GM12878 (cell line): ENCODE measurements around the gene BGLAP. TPM values are rescaled to one million over a fixed set of nuclear protein-coding genes. Genes with fewer than 3 reads are reported as not detected.

ENCODE experiments used
- BACH1 ChIP-seq: fragments of 450-650 bp; IDR thresholded peaks from 2 replicates; pipeline ENCODE4 v1.6.1; 2017; ENCODE audit warnings: mild to moderate bottlenecking, borderline replicate concordance
- EGR1 ChIP-seq, 2 experiments: IDR thresholded peaks; 1 replicate in 1 of 2; 2 replicates in 1 of 2; pipeline ENCODE4 v1.6.1; 2011 to 2012; ENCODE audit warnings: low read depth in 2 of 2, low read length in 2 of 2, borderline replicate concordance in 1 of 2, mild to moderate bottlenecking in 1 of 2, moderate library complexity in 1 of 2
- ETV6 ChIP-seq, 2 experiments: fragments of 450-650 bp in 1 of 2; IDR thresholded peaks in 1 of 2; conservative IDR thresholded peaks in 1 of 2; 2 replicates each; pipeline ENCODE4 v1.6.1; 2014; ENCODE audit warnings: antibody characterized with exemption in 1 of 2, borderline replicate concordance in 1 of 2, low read depth in 1 of 2, mild to moderate bottlenecking in 1 of 2, moderate library complexity in 1 of 2
- EZH2 ChIP-seq: IDR thresholded peaks from 2 replicates; pipeline ENCODE4 v1.6.1; 2012; ENCODE audit warnings: low read depth, mild to moderate bottlenecking, control low read depth, inconsistent platforms, low read length, borderline replicate concordance; ENCODE audit not compliant: control insufficient read depth
- FOXM1 ChIP-seq: IDR thresholded peaks from 2 replicates; pipeline ENCODE4 v1.6.1; 2012; ENCODE audit warnings: low read depth, mild to moderate bottlenecking, inconsistent platforms, low read length, moderate library complexity
- IKZF2 ChIP-seq, 2 experiments: fragments of 450-650 bp; IDR thresholded peaks; 2 replicates each; pipeline ENCODE4 v1.6.1; 2017; ENCODE audit warnings: mild to moderate bottlenecking in 2 of 2, moderate library complexity in 2 of 2
- KAT2A ChIP-seq: conservative IDR thresholded peaks from 2 replicates; pipeline ENCODE4 v1.6.1; 2011; ENCODE audit warnings: low read depth, low read length; ENCODE audit not compliant: control insufficient read depth
- LARP7 ChIP-seq: fragments of 450-650 bp; IDR thresholded peaks from 2 replicates; pipeline ENCODE4 v1.6.1; 2017; ENCODE audit warnings: mild to moderate bottlenecking
- MEF2A ChIP-seq: IDR thresholded peaks from 2 replicates; pipeline ENCODE4 v1.6.1; 2011; ENCODE audit warnings: low read depth, mild to moderate bottlenecking, low read length, moderate library complexity; ENCODE audit not compliant: insufficient read depth
- MYC ChIP-seq: IDR thresholded peaks from 2 replicates; pipeline ENCODE4 v1.6.1; 2011; ENCODE audit warnings: mild to moderate bottlenecking, low read length, moderate library complexity, inconsistent platforms; ENCODE audit not compliant: insufficient read depth, insufficient replicate concordance, insufficient read length, severe bottlenecking
- NFYB ChIP-seq: IDR thresholded peaks from 2 replicates; pipeline ENCODE4 v1.6.1; 2011; ENCODE audit warnings: low read depth, mild to moderate bottlenecking, low read length, improper control_type of control experiment, moderate library complexity; ENCODE audit not compliant: insufficient read depth
- NR2C1 ChIP-seq: fragments of 450-650 bp; IDR thresholded peaks from 2 replicates; pipeline ENCODE4 v1.6.1; 2017; ENCODE audit warnings: antibody characterized with exemption, mild to moderate bottlenecking, moderate library complexity
- POLR2AphosphoS2 ChIP-seq: IDR thresholded peaks from 2 replicates; pipeline ENCODE4 v1.6.1; 2011; ENCODE audit warnings: low read depth, mild to moderate bottlenecking, low read length, improper control_type of control experiment, moderate library complexity
- RB1 ChIP-seq: fragments of 450-650 bp; formaldehyde crosslinking; IDR thresholded peaks from 2 replicates; pipeline ENCODE4 v1.6.1; 2017; ENCODE audit warnings: mild to moderate bottlenecking, borderline replicate concordance
- SMARCA5 ChIP-seq: fragments of 450-650 bp; IDR thresholded peaks from 2 replicates; pipeline ENCODE4 v1.6.1; 2017; ENCODE audit warnings: mild to moderate bottlenecking
- SPI1 ChIP-seq: IDR thresholded peaks from 2 replicates; pipeline ENCODE4 v1.6.1; 2011; ENCODE audit warnings: low read depth, mild to moderate bottlenecking, low read length, moderate library complexity, borderline replicate concordance; ENCODE audit not compliant: insufficient read depth
- SREBF1 ChIP-seq: IDR thresholded peaks from 2 replicates; pipeline ENCODE4 v1.6.1; 2012; ENCODE audit warnings: mild to moderate bottlenecking, low read length
- ZBED1 ChIP-seq: IDR thresholded peaks from 2 replicates; pipeline ENCODE4 v1.6.1; 2016; ENCODE audit warnings: borderline replicate concordance
- ZNF274 ChIP-seq: IDR thresholded peaks from one replicate; pipeline ENCODE4 v1.8.0; 2011; ENCODE audit not compliant: insufficient read length, insufficient read depth
- polyA plus RNA-seq, 11 experiments: library from polyadenylated mRNA; depleted of rRNA in 4 of 11; unstranded in 6 of 11; stranded (reverse) in 5 of 11; fragments of >200 nt; fragmentation: Nextera tagmentation in 4 of 11; fragmentation: Illumina TruSeq in 1 of 11; extraction: Ambion mirVana in 4 of 11; extraction: Trizol in 1 of 11; gene quantifications; 1 replicate in 1 of 11; 2 replicates in 10 of 11; pipeline versions ENCODE4 v1.2.1 to v1.2.3, GENCODE V29; 2011 to 2016; ENCODE audit warnings: inconsistent platforms in 2 of 11, missing spikeins in 2 of 11, low read depth in 1 of 11
- total RNA-seq, 4 experiments: library from RNA; depleted of rRNA in 3 of 4; stranded (reverse); fragments of >200 nt in 3 of 4; fragmentation: Illumina TruSeq in 1 of 4; extraction: Trizol in 1 of 4; gene quantifications; 2 replicates each; pipeline versions ENCODE4 v1.2.1 to v1.2.3, GENCODE V29; 2013 to 2021
- TF ChIP-seq, protein P1 (sequence below): IDR thresholded peaks from 2 replicates; pipeline ENCODE4 v1.6.1; 2011; ENCODE audit warnings: borderline replicate concordance, low read depth, mild to moderate bottlenecking, moderate library complexity, mixed read lengths, low read length; ENCODE audit not compliant: insufficient read depth; ENCODE audit errors: extremely low read length
- TF ChIP-seq, protein P2 (sequence below), 3 experiments: IDR thresholded peaks in 2 of 3; conservative IDR thresholded peaks in 1 of 3; 2 replicates each; pipeline ENCODE4 v1.5.1; 2011; ENCODE audit warnings: low read depth in 3 of 3, low read length in 3 of 3, mild to moderate bottlenecking in 3 of 3, control low read depth in 2 of 3, moderate library complexity in 2 of 3, inconsistent platforms in 1 of 3, mixed read lengths in 1 of 3; ENCODE audit not compliant: control insufficient read depth in 2 of 3, insufficient read depth in 1 of 3; ENCODE audit errors: extremely low read depth in 1 of 3
- TF ChIP-seq, protein P3 (sequence below): fragments of 450-650 bp; IDR thresholded peaks from 2 replicates; pipeline ENCODE4 v1.6.1; 2018; ENCODE audit warnings: borderline replicate concordance, mild to moderate bottlenecking; ENCODE audit not compliant: partially characterized antibody

BGLAP gene
- total and polyA plus RNA-seq, 10 of the 15 experiments (the other 5 are each of a cell fraction or from before 2014, with no cell fraction given) = 0.20 to 1.8 (median 0.40) TPM; not detected in 3

GRCh38 chr1:156282479-156283222 is 40.7 kb downstream of the BGLAP start, which contains the start of gene SMG5 (continued):
- TF ChIP-seq, protein P1, sequence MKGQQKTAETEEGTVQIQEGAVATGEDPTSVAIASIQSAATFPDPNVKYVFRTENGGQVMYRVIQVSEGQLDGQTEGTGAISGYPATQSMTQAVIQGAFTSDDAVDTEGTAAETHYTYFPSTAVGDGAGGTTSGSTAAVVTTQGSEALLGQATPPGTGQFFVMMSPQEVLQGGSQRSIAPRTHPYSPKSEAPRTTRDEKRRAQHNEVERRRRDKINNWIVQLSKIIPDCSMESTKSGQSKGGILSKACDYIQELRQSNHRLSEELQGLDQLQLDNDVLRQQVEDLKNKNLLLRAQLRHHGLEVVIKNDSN = no peak
- TF ChIP-seq SMARCA5 = no peak; the same call in none of the 2 replicates
- TF ChIP-seq ZBED1 = peak; percentile 21; the same call in 1 of the 2 replicates
- peak; percentile 69; the same call in 1 of the 2 replicates for TF ChIP-seq MEF2A
- no peak for TF ChIP-seq EZH2
- TF ChIP-seq RB1 = peak; percentile 80; the same call in 1 of the 2 replicates
- peak; percentile 58 for TF ChIP-seq LARP7
- peak in 1 of 2 experiments; percentile 62; a peak in 1 of 4 replicates for TF ChIP-seq ETV6 (conservative IDR thresholded peaks at IDR 0.05 in 1 of 2, IDR thresholded peaks at IDR 0.05 in 1 of 2; ENCODE audit: borderline replicate concordance in 1 of 2, low read depth in 1 of 2)
- peak; percentile 82 for TF ChIP-seq NR2C1
- 0 out of 2 replicates have a peak, but pooled peaks have one; percentile 13 for TF ChIP-seq SREBF1
- peak; percentile 79 for TF ChIP-seq BACH1
- peak; percentile 90; the same call in 1 of the 2 replicates for TF ChIP-seq POLR2AphosphoS2
- peak; percentile 59 for TF ChIP-seq MYC
- TF ChIP-seq EGR1 (IDR thresholded peaks at IDR 0.05; ENCODE audit: borderline replicate concordance in 1 of 2, low read depth in 2 of 2, low read length in 2 of 2) = peak in 1 of 2 experiments; percentile 66; a peak in 1 of 3 replicates
- TF ChIP-seq IKZF2 (IDR thresholded peaks at IDR 0.05) = peak; percentile 62 to 78; a peak in 3 of 4 replicates
- TF ChIP-seq ZNF274 = no peak
- TF ChIP-seq, protein P2, sequence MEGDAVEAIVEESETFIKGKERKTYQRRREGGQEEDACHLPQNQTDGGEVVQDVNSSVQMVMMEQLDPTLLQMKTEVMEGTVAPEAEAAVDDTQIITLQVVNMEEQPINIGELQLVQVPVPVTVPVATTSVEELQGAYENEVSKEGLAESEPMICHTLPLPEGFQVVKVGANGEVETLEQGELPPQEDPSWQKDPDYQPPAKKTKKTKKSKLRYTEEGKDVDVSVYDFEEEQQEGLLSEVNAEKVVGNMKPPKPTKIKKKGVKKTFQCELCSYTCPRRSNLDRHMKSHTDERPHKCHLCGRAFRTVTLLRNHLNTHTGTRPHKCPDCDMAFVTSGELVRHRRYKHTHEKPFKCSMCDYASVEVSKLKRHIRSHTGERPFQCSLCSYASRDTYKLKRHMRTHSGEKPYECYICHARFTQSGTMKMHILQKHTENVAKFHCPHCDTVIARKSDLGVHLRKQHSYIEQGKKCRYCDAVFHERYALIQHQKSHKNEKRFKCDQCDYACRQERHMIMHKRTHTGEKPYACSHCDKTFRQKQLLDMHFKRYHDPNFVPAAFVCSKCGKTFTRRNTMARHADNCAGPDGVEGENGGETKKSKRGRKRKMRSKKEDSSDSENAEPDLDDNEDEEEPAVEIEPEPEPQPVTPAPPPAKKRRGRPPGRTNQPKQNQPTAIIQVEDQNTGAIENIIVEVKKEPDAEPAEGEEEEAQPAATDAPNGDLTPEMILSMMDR (IDR thresholded peaks at IDR 0.05 in 2 of 3, conservative IDR thresholded peaks at IDR 0.05 in 1 of 3; ENCODE audit: control insufficient read depth in 2 of 3, extremely low read depth in 1 of 3, insufficient read depth in 1 of 3, low read depth in 3 of 3, low read length in 3 of 3) = no peak
- no peak for TF ChIP-seq FOXM1
- TF ChIP-seq NFYB = 0 out of 2 replicates have a peak, but pooled peaks have one; percentile 22
- TF ChIP-seq, protein P3, sequence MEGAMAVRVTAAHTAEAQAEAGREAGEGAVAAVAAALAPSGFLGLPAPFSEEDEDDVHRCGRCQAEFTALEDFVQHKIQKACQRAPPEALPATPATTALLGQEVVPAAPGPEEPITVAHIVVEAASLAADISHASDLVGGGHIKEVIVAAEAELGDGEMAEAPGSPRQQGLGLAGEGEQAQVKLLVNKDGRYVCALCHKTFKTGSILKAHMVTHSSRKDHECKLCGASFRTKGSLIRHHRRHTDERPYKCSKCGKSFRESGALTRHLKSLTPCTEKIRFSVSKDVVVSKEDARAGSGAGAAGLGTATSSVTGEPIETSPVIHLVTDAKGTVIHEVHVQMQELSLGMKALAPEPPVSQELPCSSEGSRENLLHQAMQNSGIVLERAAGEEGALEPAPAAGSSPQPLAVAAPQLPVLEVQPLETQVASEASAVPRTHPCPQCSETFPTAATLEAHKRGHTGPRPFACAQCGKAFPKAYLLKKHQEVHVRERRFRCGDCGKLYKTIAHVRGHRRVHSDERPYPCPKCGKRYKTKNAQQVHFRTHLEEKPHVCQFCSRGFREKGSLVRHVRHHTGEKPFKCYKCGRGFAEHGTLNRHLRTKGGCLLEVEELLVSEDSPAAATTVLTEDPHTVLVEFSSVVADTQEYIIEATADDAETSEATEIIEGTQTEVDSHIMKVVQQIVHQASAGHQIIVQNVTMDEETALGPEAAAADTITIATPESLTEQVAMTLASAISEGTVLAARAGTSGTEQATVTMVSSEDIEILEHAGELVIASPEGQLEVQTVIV = peak; percentile 48
- peak; percentile 13; the same call in 1 of the 2 replicates for TF ChIP-seq SPI1
- TF ChIP-seq KAT2A = no peak
